Posterior cingulate gyrus (tissue), 11 donors: ENCODE measurements around the gene RAD51B.
"Not testable (repeated sequence)": the region's sequence is repeated elsewhere in the genome, so short reads cannot be mapped to it uniquely, and the experiment has no call there.

Source experiments
- DNase-seq, 10 donors: peaks; one replicate each; pipeline versions ENCODE4 v3.0.0 to v3.0.0-alpha.2; 2020 to 2021; ENCODE audit warnings: mixed read lengths in 3 of 10
- intact Hi-C: fragments of 100-400 bp; cut with DNase I; formaldehyde crosslinking; loops from one replicate; pipeline ENCODE4 v1.15.1; 2023

The RAD51B gene

GRCh38 chr14:68762953-68763764 lies 943.6 kb downstream of the RAD51B start:
- DNase-seq = peak in 1 of 10 donors; percentile 38
- intact Hi-C loops = no loop called here

GRCh38 chr14:68763843-68764242 lies 944.3 kb downstream of the RAD51B start:
- peak in 1 of 10 donors; percentile 4 for DNase-seq
- intact Hi-C loops = not testable (repeated sequence)

- intact Hi-C loops = no loop called here
- peak in 1 of 10 donors; percentile 46 for DNase-seq
These were observed 947.0 kb downstream of the RAD51B start for GRCh38 chr14:68766299-68767247.

- peak in 1 of 10 donors; percentile 38 for DNase-seq
- intact Hi-C loops = no loop called here
These were observed 947.7 kb downstream of the RAD51B start for GRCh38 chr14:68767248-68767645.

- intact Hi-C loops = no loop called here
- DNase-seq = peak in 2 of 10 donors; percentile 35 to 70
These were observed 948.7 kb downstream of the RAD51B start for GRCh38 chr14:68768316-68768715.

DNA sequence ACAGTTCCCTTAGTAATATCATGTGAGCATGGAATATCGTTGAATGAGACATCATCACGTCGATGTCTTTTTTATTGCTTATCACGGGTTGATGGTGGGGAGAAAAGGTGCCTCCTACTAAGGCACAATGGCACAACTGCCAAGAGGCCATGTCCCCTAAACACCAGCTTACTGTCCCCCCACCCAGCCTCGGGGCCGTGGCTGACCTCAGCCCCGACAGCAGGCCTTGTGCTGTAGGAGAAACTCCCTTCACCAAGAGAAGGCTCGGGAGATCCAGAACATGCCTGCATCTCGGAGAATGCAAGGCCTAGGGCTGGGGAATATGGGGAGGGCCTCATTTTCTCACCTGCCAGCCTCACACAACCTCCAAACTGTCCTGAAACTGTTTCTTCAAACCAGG lies 950.5 kb downstream of the RAD51B start:
- intact Hi-C loops = no loop called here
- peak in 2 of 10 donors; percentile 15 to 42 for DNase-seq

DNA sequence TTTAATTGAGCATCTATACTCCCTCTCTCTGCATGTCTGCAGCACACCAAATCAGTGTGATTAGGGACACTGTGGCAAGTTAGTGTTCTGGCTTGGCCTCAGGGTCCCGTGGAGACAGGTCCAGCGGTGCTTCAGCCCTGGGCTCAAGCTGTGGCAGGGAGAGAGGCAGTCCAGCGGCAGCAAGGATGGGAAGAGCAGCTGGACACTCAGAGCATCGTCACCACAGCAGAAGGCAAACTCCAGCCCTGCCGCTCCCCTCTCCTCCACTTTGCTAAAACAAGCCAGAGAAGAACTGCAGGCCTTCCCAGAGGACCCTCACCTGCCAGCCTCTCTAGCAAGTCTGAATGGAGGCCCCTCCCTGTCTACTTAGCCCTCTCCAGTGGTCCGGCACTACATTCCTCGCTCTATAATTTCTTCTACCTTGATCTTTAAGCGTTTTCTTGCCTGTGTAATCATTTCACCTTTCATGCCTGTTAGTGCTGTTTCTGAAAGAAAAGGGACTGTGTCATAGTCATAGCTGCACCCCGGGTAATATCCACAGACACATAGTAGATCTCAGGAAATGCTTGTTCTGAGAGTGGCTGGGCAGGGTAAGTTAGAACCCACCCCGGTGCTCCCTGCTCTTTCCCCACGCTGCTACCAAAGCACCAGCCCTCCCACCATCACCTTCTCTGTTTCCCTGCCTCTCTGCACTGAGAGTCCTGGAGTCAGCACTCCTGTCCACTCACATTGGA lies 951.1 kb downstream of the RAD51B start:
- intact Hi-C loops = no loop called here
- peak in 2 of 10 donors; percentile 26 to 29 for DNase-seq

- peak in 1 of 10 donors; percentile 74 for DNase-seq
- intact Hi-C loops = no loop called here
These were observed 952.1 kb downstream of the RAD51B start for GRCh38 chr14:68771631-68772030.

DNA sequence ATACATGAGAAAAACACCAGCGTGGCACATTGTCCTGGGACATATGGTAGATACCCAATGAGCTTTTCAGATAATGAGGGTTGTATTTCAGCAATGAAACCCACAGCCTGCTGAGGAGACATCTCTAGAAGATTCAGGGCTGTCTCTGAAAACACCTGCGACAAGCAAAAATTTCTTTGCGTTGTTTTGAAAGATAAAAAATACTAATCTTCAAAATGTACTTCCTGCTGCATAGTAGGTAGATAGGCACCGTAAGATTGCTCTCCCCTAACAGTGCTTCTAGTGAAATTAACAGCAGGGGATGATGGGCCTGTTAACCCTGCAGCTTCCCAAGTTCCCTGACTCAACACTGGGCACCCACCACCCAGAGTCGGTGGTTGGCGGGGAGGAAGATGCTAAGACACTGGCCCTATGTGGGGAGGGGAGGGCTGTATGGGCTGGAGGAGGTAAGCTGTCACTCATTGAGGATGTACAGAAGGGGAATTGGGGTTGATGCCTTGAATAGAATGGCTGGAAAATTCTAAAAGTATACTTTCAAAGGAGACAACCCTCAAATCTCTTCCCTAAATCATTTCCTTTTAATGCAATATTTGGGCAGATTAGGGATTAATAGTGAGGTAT lies 953.3 kb downstream of the RAD51B start:
- intact Hi-C loops = no loop called here
- peak in 1 of 10 donors; percentile 21 for DNase-seq

DNA sequence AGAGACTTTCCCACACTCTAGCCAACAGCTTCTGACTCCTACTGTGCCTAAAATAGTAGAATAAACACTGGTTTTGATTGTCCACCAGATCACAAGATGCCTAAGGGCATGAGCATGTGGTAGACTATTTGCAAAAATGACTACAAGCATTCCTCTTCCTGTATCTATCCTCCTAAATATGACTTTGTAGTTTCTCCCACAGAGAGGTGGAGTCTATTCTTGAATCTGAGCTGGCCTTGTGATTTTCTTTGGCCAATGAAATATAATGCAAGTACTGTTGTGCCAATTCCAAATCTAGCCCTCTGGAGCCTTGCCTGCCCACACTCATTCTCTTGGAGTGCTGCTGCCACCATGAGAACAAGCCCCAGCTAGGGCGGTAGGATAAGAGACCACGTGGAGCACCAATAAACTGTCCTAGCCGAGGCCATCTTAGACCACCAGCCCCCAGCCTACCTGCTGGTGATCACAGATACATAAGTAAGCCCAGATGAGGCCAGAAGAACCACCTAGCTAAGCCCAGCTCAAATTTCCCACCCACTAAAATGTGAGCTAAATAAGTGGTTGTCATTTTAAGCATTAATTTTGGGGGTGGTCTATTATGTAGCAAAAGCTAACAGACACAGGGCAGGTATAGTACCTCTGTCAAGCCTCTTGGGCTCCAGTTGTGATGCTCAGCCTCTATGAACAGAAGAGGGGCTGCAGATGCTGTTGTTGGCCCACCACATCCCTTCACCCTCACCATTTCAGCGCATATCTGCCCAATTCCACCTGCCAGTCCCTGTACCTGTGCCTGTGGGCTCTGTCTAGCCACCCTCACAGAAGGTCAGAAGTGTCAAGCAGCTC lies 955.4 kb downstream of the RAD51B start:
- DNase-seq = peak in 1 of 10 donors; percentile 17
- intact Hi-C loops = no loop called here

DNA sequence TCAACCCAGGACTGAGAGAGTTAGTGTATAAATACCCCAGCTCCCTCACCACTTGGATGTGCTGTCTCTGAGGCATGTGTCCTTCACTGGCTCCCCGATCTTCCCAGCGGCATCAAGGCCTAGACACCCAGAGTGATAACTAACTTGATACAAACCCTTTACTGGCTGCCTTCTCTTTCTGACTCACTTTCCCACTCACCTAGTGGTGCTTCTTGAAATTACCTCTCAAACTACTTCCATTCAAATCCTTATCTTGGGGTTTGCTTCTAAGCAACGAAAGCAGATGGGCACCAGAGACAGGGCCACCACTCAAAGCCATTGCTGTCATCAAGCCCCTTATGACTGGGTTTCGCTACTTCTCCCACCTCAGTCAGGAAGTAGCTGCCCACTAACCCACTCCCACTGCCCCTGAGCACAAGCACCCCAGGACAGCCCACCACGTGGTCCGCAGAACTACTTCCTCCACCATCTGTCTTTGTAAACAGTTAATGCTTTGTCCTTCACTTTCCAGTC lies 956.1 kb downstream of the RAD51B start:
- intact Hi-C loops = no loop called here

DNA sequence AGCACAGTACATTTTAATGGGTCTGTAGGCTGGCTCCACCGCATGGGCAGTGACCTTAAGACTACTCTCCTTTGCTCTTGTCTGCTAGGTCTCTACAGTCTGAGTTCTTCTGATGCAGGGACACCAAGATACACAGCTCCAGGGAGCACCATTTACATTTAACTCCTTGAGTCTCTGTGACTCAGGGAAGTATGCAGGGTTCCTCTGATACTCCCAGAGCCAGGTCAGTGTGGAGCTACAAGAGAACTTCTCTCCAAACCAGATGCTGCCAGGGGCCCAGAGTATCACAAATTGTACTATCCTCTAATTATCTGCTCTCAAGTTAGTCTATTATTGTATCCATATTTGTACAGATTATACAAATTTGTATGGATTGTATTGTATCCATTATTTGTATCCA lies 958.1 kb downstream of the RAD51B start:
- intact Hi-C loops = no loop called here
- no peak for DNase-seq

More for the DNA sequence above, 956.1 kb downstream of the RAD51B start:
- peak in 1 of 10 donors; percentile 69 for DNase-seq
